CMK (cell line): Measurements from ENCODE around the gene TIMM23B.
"Not testable (repeated sequence)": the region's sequence is repeated elsewhere in the genome, so short reads cannot be mapped to it uniquely, and the experiment has no call there.

Source experiments
- DNase-seq: peaks from one replicate; pipeline ENCODE4 v3.0.0-alpha.2; 2010; ENCODE audit warnings: low read depth

TIMM23B gene

GRCh38 chr10:49977756-49978155 lies 35.9 kb downstream of the TIMM23B start:
- not testable (repeated sequence) for DNase-seq

- DNase-seq, result not testable (repeated sequence)
Observed at GRCh38 chr10:49987207-49987606, 45.4 kb downstream of the TIMM23B start.

DNA sequence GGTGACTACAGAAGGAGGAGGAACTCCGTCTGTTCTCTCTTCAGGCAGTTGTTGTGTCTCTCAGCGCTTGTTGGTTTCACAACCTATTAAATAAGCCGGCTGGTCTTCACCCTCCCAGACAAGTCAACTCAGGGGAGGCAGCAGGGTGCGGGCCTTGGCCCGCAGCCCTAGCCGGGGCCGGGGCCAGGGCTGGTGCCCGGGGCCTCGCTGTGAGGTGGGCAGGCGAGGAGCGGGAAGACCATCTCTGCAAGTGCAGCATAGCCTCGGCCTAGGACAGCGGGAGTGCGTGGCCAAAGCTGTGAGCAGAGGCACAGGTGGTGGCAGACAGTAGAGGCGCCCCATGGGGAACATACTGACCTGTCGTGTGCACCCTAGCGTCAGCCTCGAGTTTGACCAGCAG lies 46.5 kb downstream of the TIMM23B start, which contains the start of gene AGAP6:
Gene AGAP6 (plus strand): TSS at position 31 of the 400 bp plus-strand sequence. CDS start 310 bp downstream, at position 341.
- not testable (repeated sequence) for DNase-seq

- DNase-seq, result not testable (repeated sequence)
Observed at GRCh38 chr10:49995321-49995720, 53.5 kb downstream of the TIMM23B start.

GRCh38 chr10:50014024-50014423 lies 72.2 kb downstream of the TIMM23B start:
- DNase-seq, result not testable (repeated sequence)

DNA sequence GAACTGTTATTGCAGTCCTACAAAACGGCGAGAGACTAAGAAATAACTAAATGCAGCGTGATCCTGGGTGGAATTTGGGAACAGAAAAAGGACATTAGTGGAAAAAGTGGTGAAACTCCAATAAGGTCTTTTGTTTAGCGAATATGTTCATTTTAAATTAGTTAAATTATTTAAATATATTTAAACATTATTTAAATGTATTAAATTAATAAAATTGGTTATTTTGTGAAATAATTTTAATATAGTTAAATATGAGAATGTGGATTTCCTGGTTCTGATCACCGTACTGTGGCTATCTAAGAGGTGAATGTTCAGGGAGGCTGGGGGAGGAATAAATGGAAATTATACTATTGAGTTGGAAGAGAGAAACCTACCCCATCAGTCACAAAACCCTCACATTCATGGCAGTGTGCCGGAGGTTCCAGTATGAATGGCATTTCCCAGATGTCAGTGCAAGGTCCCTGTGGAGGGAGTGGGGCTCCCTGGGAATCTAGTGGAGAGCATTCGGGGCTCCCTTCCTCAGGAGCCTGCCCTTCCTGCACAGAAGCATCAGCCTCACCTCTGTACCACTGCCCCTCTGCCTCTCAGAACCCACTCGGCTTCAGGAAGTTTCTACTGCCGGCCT lies 73.9 kb downstream of the TIMM23B start:
- DNase-seq, result not testable (repeated sequence)

GRCh38 chr10:50016926-50017325 lies 75.1 kb downstream of the TIMM23B start:
- DNase-seq, result not testable (repeated sequence)

DNA sequence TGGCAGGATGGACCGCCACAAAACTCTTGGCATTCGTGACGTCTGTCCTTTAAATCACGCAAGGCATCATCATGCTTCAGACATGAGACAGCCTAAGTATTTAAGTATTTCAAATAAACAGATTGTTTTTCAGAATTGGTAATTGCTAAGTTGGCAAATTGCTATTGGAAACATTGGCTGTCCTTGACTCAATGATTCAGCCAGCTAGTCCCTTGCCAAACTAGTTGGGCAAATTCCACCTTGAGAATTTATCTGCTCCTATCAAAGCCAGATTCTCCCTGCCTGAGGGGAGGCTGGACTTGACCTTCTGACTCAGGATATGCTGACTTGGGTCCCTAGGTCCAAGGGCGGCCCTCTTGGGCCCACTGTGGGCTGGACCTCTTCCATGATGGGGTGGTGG lies 75.8 kb downstream of the TIMM23B start:
- DNase-seq, result not testable (repeated sequence)

GRCh38 chr10:50019279-50019678 lies 77.4 kb downstream of the TIMM23B start:
- not testable (repeated sequence) for DNase-seq

GRCh38 chr10:50020451-50021024 lies 78.7 kb downstream of the TIMM23B start:
- not testable (repeated sequence) for DNase-seq

- DNase-seq, result no peak
Observed at GRCh38 chr10:50021646-50022045, 79.8 kb downstream of the TIMM23B start.
